Tibial artery (tissue), 4 donors: ENCODE data around the gene MARCKSL1.

Experiments used
- DNase-seq, 2 donors: peaks; one replicate each; pipeline ENCODE4 v3.0.0-alpha.2; 2019
- H3K27ac ChIP-seq, 2 donors: fragments of 200-600 bp; sonication (generic) in 1 of 2; 1 replicate in 1 of 2; 2 replicates in 1 of 2; pipeline ENCODE4 v1.5.1; 2018 to 2019; ENCODE audit warnings: mild to moderate bottlenecking in 1 of 2
- H3K27me3 ChIP-seq, 2 donors: fragments of 200-600 bp; sonication (generic) in 1 of 2; one replicate each; pipeline versions ENCODE4 v1.5.1 to v1.6.0; 2016 to 2019
- H3K36me3 ChIP-seq, 3 donors: fragments of 200-600 bp; sonication (generic) in 2 of 3; one replicate each; pipeline ENCODE4 v1.5.1; 2016 to 2019; ENCODE audit warnings: mild to moderate bottlenecking in 2 of 3
- H3K4me1 ChIP-seq, 4 donors: fragments of 200-600 bp; sonication (generic) in 2 of 4; 1 replicate in 3 of 4; 2 replicates in 1 of 4; pipeline ENCODE4 v1.5.1; 2016 to 2019
- H3K4me3 ChIP-seq, 2 donors: fragments of 200-600 bp; sonication (generic) in 1 of 2; 1 replicate in 1 of 2; 2 replicates in 1 of 2; pipeline ENCODE4 v1.5.1; 2018 to 2019; ENCODE audit warnings: mild to moderate bottlenecking in 2 of 2
- H3K9me3 ChIP-seq, 3 donors: fragments of 200-600 bp; sonication (generic) in 1 of 3; one replicate each; pipeline ENCODE4 v1.5.1; 2016 to 2019
- CTCF ChIP-seq, 2 experiments: fragments of 200-600 bp in 1 of 2; fragments of 450-650 bp in 1 of 2; IDR thresholded peaks; one replicate each; pipeline ENCODE4 v1.5.1; 2017 to 2019; ENCODE audit warnings: antibody characterized with exemption in 2 of 2, mild to moderate bottlenecking in 1 of 2, moderate library complexity in 1 of 2
- intact Hi-C: fragments of 100-400 bp; cut with DNase I; formaldehyde crosslinking; loops from one replicate; pipeline ENCODE4 v1.15.0; 2023; ENCODE audit warnings: low total_unique reads

Gene MARCKSL1

GRCh38 chr1:32337855-32338636, 2.0 kb upstream of the MARCKSL1 start:
- H3K36me3 ChIP-seq = peaks cover 0 to under 1% (median 0%) of the 10 kb centered on the region in 3 donors
- no peak for TF ChIP-seq CTCF (IDR thresholded peaks at IDR 0.05)
- intact Hi-C loops = no loop called here
- H3K27me3 ChIP-seq = peaks cover 0 to 12% of the 10 kb centered on the region in 2 donors
- no peak overlapping the region for H3K4me3 ChIP-seq
- H3K27ac ChIP-seq = no peak overlapping the region
- H3K9me3 ChIP-seq = no peaks in the 10 kb centered on the region
- peaks cover 0 to 41% (median 21%) of the 10 kb centered on the region in 4 donors for H3K4me1 ChIP-seq
- no peak for DNase-seq

- no peaks in the 10 kb centered on the region for H3K9me3 ChIP-seq
- no peak for TF ChIP-seq CTCF (IDR thresholded peaks at IDR 0.05)
- H3K27me3 ChIP-seq = peaks cover 0 to 12% of the 10 kb centered on the region in 2 donors
- H3K27ac ChIP-seq = no peak overlapping the region
- intact Hi-C loops = no loop called here
- DNase-seq = no peak
- H3K4me1 ChIP-seq = peaks cover 0 to 39% (median 21%) of the 10 kb centered on the region in 4 donors
- no peak overlapping the region for H3K4me3 ChIP-seq
- H3K36me3 ChIP-seq = peaks cover 8 to 10% (median 8%) of the 10 kb centered on the region in 3 donors
These were observed 1.1 kb upstream of the MARCKSL1 start for GRCh38 chr1:32336963-32337675.

GRCh38 chr1:32336591-32336932, 529 bp upstream of the MARCKSL1 start:
- H3K27ac ChIP-seq = peak overlapping the region in 1 of 2 donors; percentile 11

DNA sequence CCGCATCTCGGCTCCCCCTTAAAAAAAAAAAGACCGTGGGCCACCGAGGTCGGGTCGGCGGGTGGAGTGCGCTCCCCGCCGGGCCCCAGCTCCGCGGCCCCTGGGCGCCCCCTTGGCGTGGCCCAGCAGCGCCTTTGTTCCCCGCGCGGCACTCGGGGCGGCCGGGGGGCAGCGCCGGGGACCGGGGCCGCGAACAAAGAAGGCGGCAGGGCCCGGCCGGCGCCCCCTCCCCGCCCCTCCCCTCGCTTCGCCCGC, 571 bp downstream of the MARCKSL1 start:
- intact Hi-C loops = no loop called here
- H3K9me3 ChIP-seq = no peaks in the 10 kb centered on the region
- peak overlapping the region in 1 of 2 donors; percentile 11 for H3K27ac ChIP-seq
- peaks cover 0 to 37% (median 21%) of the 10 kb centered on the region in 4 donors for H3K4me1 ChIP-seq
- no peak for TF ChIP-seq CTCF (IDR thresholded peaks at IDR 0.05)
- DNase-seq = no peak
- peaks cover 24 to 27% (median 24%) of the 10 kb centered on the region in 3 donors for H3K36me3 ChIP-seq
- peaks cover 0 to 12% of the 10 kb centered on the region in 2 donors for H3K27me3 ChIP-seq
- peak overlapping the region; percentile 55 to 78 for H3K4me3 ChIP-seq

More at GRCh38 chr1:32336591-32336932, 529 bp upstream of the MARCKSL1 start:
- DNase-seq = no peak
- intact Hi-C loops = no loop called here
- peak overlapping the region; percentile 55 to 78 for H3K4me3 ChIP-seq
- H3K4me1 ChIP-seq = peaks cover 0 to 37% (median 21%) of the 10 kb centered on the region in 4 donors
- H3K27me3 ChIP-seq = peaks cover 0 to 12% of the 10 kb centered on the region in 2 donors
- no peak for TF ChIP-seq CTCF (IDR thresholded peaks at IDR 0.05)
- peaks cover 14 to 16% (median 14%) of the 10 kb centered on the region in 3 donors for H3K36me3 ChIP-seq
- no peaks in the 10 kb centered on the region for H3K9me3 ChIP-seq

DNA sequence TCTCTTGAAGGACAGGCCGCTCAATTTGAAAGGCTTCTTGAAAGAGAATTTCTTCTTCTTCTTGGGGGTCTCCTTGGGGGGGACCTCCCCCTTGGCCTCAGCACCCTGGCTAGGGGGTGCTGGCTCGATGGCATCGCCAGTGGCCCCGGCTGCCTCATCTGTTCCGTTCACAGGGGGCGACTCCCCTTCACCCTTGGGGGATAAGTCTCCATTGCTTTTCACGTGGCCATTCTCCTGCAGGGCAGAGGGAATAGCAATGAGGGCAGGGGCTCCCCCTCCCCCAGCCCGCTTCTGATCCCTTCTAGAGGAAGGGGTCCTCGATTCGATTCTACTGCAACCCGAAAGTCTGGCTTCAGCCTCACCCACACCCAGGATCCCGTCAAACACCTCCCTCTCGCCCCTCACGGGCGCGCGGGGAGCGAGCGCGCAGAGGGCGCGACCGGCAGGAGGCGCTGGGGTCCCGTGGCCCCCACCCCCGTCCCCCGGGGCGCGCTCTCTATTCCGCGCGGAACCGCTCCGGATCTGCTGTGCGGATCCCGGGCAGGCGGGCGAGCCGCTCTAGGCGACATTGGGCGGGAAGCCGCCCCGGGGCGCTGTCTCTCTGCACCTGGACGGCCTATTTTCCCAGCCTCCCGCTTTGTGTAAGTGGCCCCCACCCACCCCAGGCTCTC, 1.0 kb downstream of the MARCKSL1 start:
- peak overlapping the region in 1 of 2 donors; percentile 11 for H3K27ac ChIP-seq
- H3K27me3 ChIP-seq = peaks cover 0 to 12% of the 10 kb centered on the region in 2 donors
- peak; percentile 44 to 59 for TF ChIP-seq CTCF (IDR thresholded peaks at IDR 0.05)
- H3K9me3 ChIP-seq = no peaks in the 10 kb centered on the region
- no peak for DNase-seq
- H3K4me3 ChIP-seq = peak overlapping the region; percentile 55 to 78
- H3K4me1 ChIP-seq = peaks cover 0 to 37% (median 21%) of the 10 kb centered on the region in 4 donors
- intact Hi-C loops = no loop called here
- H3K36me3 ChIP-seq = peaks cover 28 to 31% (median 28%) of the 10 kb centered on the region in 3 donors
